CD4-positive, alpha-beta memory T cell (primary cell): Measurements from ENCODE around the gene C4BPA. TPM values are rescaled to one million over a fixed set of nuclear protein-coding genes. Genes with fewer than 3 reads are reported as not detected.

ENCODE experiments used
- CTCF ChIA-PET: fragments of 350-600 bp; sonication (Branson Sonifier 250); formaldehyde crosslinking; loops from one replicate; lab custom pipeline; 2021; ENCODE audit warnings: inconsistent platforms; ENCODE audit not compliant: partially characterized antibody; lab: Charles Lee
- POLR2A ChIA-PET: fragments of 350-600 bp; sonication (Branson Sonifier 250); formaldehyde crosslinking; loops from one replicate; lab custom pipeline; 2021; ENCODE audit not compliant: partially characterized antibody; lab: Charles Lee
- DNase-seq, 5 donors: peaks; one replicate each; pipeline versions ENCODE4 v3.0.0 to v3.0.0-alpha.2; 2020 to 2022; ENCODE audit warnings: mixed read lengths in 1 of 5
- H3K27ac ChIP-seq: one replicate; pipeline ENCODE4 v1.7.0; 2013; ENCODE audit warnings: low read depth, low read length
- H3K27me3 ChIP-seq: 2 replicates; pipeline ENCODE4 v1.7.0; 2013; ENCODE audit warnings: mild to moderate bottlenecking, low read length, moderate library complexity; ENCODE audit not compliant: insufficient read depth
- H3K36me3 ChIP-seq: 2 replicates; pipeline ENCODE4 v1.7.0; 2013; ENCODE audit warnings: mild to moderate bottlenecking, low read length, moderate library complexity; ENCODE audit not compliant: insufficient read depth
- H3K4me1 ChIP-seq: 2 replicates; pipeline ENCODE4 v1.7.0; 2013; ENCODE audit warnings: mild to moderate bottlenecking, low read length, moderate library complexity; ENCODE audit not compliant: insufficient read depth
- H3K4me3 ChIP-seq, 2 donors: one replicate each; pipeline ENCODE4 v1.7.0; 2013; ENCODE audit warnings: low read length in 2 of 2, mild to moderate bottlenecking in 1 of 2
- H3K9me3 ChIP-seq, 2 donors: one replicate each; pipeline ENCODE4 v1.7.0; 2013; ENCODE audit warnings: low read length in 2 of 2, control low read depth in 1 of 2; ENCODE audit not compliant: control insufficient read depth in 1 of 2
- H3K27ac Mint-ChIP-seq, 7 donors: one replicate each; pipeline ENCODE4 v1.8.0; 2020 to 2021; ENCODE audit warnings: mixed read lengths in 7 of 7, mild to moderate bottlenecking in 6 of 7, inconsistent platforms in 3 of 7, moderate library complexity in 3 of 7
- H3K27me3 Mint-ChIP-seq, 2 donors: one replicate each; pipeline ENCODE4 v1.8.0; 2020 to 2021; ENCODE audit warnings: mixed read lengths in 2 of 2
- H3K36me3 Mint-ChIP-seq, 2 donors: one replicate each; pipeline ENCODE4 v1.8.0; 2020 to 2021; ENCODE audit warnings: mixed read lengths in 2 of 2, inconsistent platforms in 1 of 2, mild to moderate bottlenecking in 1 of 2
- H3K4me1 Mint-ChIP-seq, 4 donors: one replicate each; pipeline ENCODE4 v1.8.0; 2020 to 2021; ENCODE audit warnings: mixed read lengths in 4 of 4, mild to moderate bottlenecking in 1 of 4
- H3K4me3 Mint-ChIP-seq, 8 donors: one replicate each; pipeline ENCODE4 v1.8.0; 2020 to 2021; ENCODE audit warnings: mixed read lengths in 8 of 8, mild to moderate bottlenecking in 7 of 8, moderate library complexity in 6 of 8, inconsistent platforms in 3 of 8
- H3K9me3 Mint-ChIP-seq, 8 donors: one replicate each; pipeline ENCODE4 v1.8.0; 2020 to 2021; ENCODE audit warnings: mixed read lengths in 8 of 8, mild to moderate bottlenecking in 5 of 8, inconsistent platforms in 3 of 8, moderate library complexity in 1 of 8
- intact Hi-C: fragments of 100-400 bp; cut with micrococcal nuclease; formaldehyde crosslinking; loops from one replicate; pipeline ENCODE4 v1.15.1; 2023
- polyA plus RNA-seq, 2 donors: library from polyadenylated mRNA; unstranded; fragments of 300-500 nt; fragmentation: Illumina TruSeq; gene quantifications; one replicate each; pipeline ENCODE4 v1.2.3, GENCODE V29; 2021
- total RNA-seq, 2 experiments: library from RNA; stranded (reverse); gene quantifications; one replicate each; pipeline ENCODE4 v1.2.3, GENCODE V29; 2021

The C4BPA gene
- total and polyA plus RNA-seq, 4 experiments from 2014 or later = not detected

DNA sequence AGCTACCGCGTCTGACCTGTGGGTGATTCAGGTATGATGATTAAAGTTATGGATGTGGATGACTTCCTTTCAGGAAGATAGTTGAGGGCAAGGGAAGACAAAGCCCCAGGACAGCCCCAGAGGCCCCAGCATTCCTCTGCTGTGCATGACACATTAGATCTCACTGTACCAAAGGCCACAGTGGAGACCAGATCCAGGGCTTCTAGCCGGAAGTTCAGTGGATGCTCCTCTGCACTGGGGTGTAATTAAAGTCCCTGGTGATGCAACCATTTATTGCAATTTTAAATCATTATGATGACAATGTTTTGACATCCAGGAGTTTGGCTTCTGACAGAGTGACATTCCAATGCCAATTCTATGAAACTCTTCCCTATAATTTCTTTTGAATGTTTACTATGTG is 5.0 kb downstream of the C4BPA start:
- Mint-ChIP-seq H3K9me3 (no peaks in the 10 kb centered on the region), H3K4me3 (no peak overlapping the region), H3K36me3 (no peaks in the 10 kb centered on the region), H3K4me1 (no peaks in the 10 kb centered on the region), H3K27ac (no peak overlapping the region), H3K27me3 (peaks cover 16 to 31% of the 10 kb centered on the region in 2 donors)
- Histone ChIP-seq H3K9me3 (no peaks in the 10 kb centered on the region), H3K27me3 (no peaks in the 10 kb centered on the region), H3K36me3 (no peaks in the 10 kb centered on the region), H3K27ac (no peak overlapping the region), H3K4me1 (no peaks in the 10 kb centered on the region), H3K4me3 (no peak overlapping the region)
- no peak for DNase-seq
- ChIA-PET POLR2A (no interaction called here), CTCF (no interaction called here)
- intact Hi-C loops = no loop called here

DNA sequence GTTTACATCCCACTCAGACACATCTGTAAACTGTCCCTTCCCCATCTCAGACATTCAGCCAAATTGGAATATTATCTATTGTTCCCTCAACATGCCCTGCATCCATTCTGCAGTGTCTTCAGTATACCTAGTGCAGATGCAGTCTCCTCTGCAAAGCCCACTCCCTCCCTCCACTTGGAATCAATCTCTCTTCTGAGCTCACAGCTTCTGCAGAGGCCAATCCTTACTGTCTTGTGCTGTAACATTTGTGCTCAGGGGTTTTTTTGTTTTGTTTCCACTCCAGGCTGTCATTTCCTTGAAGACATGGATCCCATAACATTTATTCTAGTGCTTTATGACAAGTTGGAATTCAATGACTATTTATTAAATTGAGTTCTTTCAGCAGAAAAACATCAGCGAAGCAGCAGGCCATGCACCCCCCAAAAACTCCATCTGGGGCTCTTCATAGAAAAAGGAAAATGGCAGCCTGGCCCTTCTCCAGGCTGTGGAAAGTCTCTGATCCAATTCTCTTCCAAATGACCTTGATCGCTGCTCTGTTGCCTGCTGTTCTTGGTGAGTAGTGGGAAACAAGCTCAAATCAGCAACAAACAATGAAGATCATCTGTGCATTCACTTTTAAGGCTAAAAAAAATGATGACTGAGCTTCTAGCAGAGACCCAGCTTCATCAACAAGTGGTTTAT is 8.7 kb downstream of the C4BPA start:
- H3K27me3 Mint-ChIP-seq = peaks cover 16 to 30% of the 10 kb centered on the region in 2 donors
- H3K27ac ChIP-seq = no peak overlapping the region
- CTCF ChIA-PET = no interaction called here
- POLR2A ChIA-PET = no interaction called here
- intact Hi-C loops = no loop called here
- H3K36me3 ChIP-seq = no peaks in the 10 kb centered on the region
- no peaks in the 10 kb centered on the region for H3K9me3 Mint-ChIP-seq
- no peak overlapping the region for H3K4me3 Mint-ChIP-seq
- DNase-seq = no peak
- H3K4me3 ChIP-seq = no peak overlapping the region
- no peaks in the 10 kb centered on the region for H3K27me3 ChIP-seq
- no peaks in the 10 kb centered on the region for H3K36me3 Mint-ChIP-seq
- H3K4me1 Mint-ChIP-seq = no peaks in the 10 kb centered on the region
- no peak overlapping the region for H3K27ac Mint-ChIP-seq
- H3K4me1 ChIP-seq = no peaks in the 10 kb centered on the region
- no peaks in the 10 kb centered on the region for H3K9me3 ChIP-seq

GRCh38 chr1:207115269-207115668 is 11.2 kb downstream of the C4BPA start:
- H3K4me3 ChIP-seq = no peak overlapping the region
- H3K4me1 ChIP-seq = no peaks in the 10 kb centered on the region
- POLR2A ChIA-PET = no interaction called here
- no peak overlapping the region for H3K4me3 Mint-ChIP-seq
- no peak overlapping the region for H3K27ac ChIP-seq
- no peaks in the 10 kb centered on the region for H3K36me3 Mint-ChIP-seq
- intact Hi-C loops = no loop called here
- DNase-seq = no peak
- H3K4me1 Mint-ChIP-seq = no peaks in the 10 kb centered on the region
- H3K9me3 Mint-ChIP-seq = no peaks in the 10 kb centered on the region
- no peaks in the 10 kb centered on the region for H3K9me3 ChIP-seq
- H3K36me3 ChIP-seq = no peaks in the 10 kb centered on the region
- peaks cover 5 to 21% of the 10 kb centered on the region in 2 donors for H3K27me3 Mint-ChIP-seq
- CTCF ChIA-PET = no interaction called here
- no peak overlapping the region for H3K27ac Mint-ChIP-seq
- H3K27me3 ChIP-seq = no peaks in the 10 kb centered on the region

DNA sequence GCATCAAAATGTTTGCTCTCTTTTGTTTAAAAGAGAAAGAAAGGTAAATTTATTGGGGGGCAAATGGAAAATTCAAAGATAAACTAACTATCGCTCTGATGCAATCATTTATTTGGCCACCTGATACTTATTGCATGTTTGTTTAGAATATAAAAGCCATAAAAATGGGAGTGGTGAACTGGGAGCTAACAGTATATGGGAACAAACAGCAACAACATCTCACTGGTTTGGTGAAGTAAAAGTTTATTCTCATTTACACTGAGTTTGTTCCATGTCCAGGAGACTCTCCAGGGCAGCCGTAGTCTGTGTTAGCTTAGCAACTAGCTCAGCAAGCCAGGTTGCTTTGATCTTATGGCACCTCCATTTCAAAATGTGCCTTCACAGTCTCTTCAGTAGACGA is 20.4 kb downstream of the C4BPA start:
- H3K4me1 ChIP-seq = no peaks in the 10 kb centered on the region
- no peak overlapping the region for H3K27ac ChIP-seq
- no peak overlapping the region for H3K4me3 ChIP-seq
- ChIA-PET POLR2A (no interaction called here), CTCF (no interaction called here)
- Mint-ChIP-seq H3K27me3 (peaks cover 13 to 14% of the 10 kb centered on the region in 2 donors), H3K4me1 (no peaks in the 10 kb centered on the region), H3K27ac (no peak overlapping the region), H3K4me3 (no peak overlapping the region), H3K9me3 (peaks cover 3 to 36% (median 26%) of the 10 kb centered on the region in 8 donors), H3K36me3 (peaks cover 0 to 9% of the 10 kb centered on the region in 2 donors)
- H3K27me3 ChIP-seq = no peaks in the 10 kb centered on the region
- DNase-seq = no peak
- intact Hi-C loops = no loop called here
- no peaks in the 10 kb centered on the region for H3K36me3 ChIP-seq
- H3K9me3 ChIP-seq = peaks cover 0 to 10% of the 10 kb centered on the region in 2 donors

DNA sequence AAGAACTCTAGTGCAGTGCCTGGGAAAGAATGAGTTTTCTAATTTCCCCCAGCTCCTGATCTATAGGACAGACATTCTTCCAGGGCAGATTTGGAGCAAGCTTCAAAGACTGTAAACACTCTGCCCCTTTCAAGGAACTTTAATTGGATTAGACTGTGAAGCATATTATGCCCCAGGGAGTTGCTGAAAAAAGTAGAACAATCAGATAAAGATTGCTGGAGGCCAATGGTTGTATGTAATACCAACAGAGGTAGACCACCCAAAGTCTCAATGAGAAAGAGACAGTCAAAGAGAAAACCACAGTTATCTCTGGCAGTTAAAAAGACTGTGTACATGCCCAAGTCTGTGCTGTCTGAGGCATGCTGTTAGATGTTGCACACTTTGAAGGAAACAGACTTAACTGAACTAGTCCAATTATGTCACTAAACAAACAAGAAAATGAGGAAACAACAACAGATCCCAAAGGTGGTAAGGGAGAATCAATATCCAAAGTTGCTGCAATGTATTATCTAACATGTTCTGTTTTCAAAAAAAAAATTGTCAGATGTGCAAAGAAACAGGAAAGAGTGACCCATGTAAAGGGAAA is 24.4 kb downstream of the C4BPA start:
- ChIA-PET POLR2A (no interaction called here), CTCF (interaction anchor here (0.9 kb wide), 1 partner anchor 278 kb away, joined by 3 read pairs; no protein-coding TSS in a partner anchor)
- Histone ChIP-seq H3K27ac (no peak overlapping the region), H3K4me3 (no peak overlapping the region), H3K27me3 (no peaks in the 10 kb centered on the region), H3K4me1 (no peaks in the 10 kb centered on the region), H3K36me3 (no peaks in the 10 kb centered on the region), H3K9me3 (peaks cover 0 to 10% of the 10 kb centered on the region in 2 donors)
- intact Hi-C loops = no loop called here
- no peak overlapping the region for H3K27ac Mint-ChIP-seq
- no peak overlapping the region for H3K4me3 Mint-ChIP-seq
- peaks cover 0 to 9% of the 10 kb centered on the region in 2 donors for H3K36me3 Mint-ChIP-seq
- H3K27me3 Mint-ChIP-seq = peaks cover 10 to 11% of the 10 kb centered on the region in 2 donors
- H3K4me1 Mint-ChIP-seq = no peaks in the 10 kb centered on the region
- H3K9me3 Mint-ChIP-seq = peaks cover 3 to 52% (median 40%) of the 10 kb centered on the region in 8 donors
- no peak for DNase-seq

GRCh38 chr1:207129053-207129452 is 25.0 kb downstream of the C4BPA start:
- Histone ChIP-seq H3K27ac (no peak overlapping the region), H3K4me3 (no peak overlapping the region), H3K4me1 (no peaks in the 10 kb centered on the region), H3K36me3 (no peaks in the 10 kb centered on the region), H3K9me3 (peaks cover 0 to 10% of the 10 kb centered on the region in 2 donors), H3K27me3 (no peaks in the 10 kb centered on the region)
- DNase-seq = no peak
- ChIA-PET CTCF (no interaction called here), POLR2A (no interaction called here)
- no peak overlapping the region for H3K27ac Mint-ChIP-seq
- intact Hi-C loops = no loop called here
- peaks cover 0 to 8% of the 10 kb centered on the region in 2 donors for H3K36me3 Mint-ChIP-seq
- H3K27me3 Mint-ChIP-seq = peaks cover 8 to 10% of the 10 kb centered on the region in 2 donors
- H3K4me1 Mint-ChIP-seq = no peaks in the 10 kb centered on the region
- no peak overlapping the region for H3K4me3 Mint-ChIP-seq
- peaks cover 3 to 52% (median 40%) of the 10 kb centered on the region in 8 donors for H3K9me3 Mint-ChIP-seq

DNA sequence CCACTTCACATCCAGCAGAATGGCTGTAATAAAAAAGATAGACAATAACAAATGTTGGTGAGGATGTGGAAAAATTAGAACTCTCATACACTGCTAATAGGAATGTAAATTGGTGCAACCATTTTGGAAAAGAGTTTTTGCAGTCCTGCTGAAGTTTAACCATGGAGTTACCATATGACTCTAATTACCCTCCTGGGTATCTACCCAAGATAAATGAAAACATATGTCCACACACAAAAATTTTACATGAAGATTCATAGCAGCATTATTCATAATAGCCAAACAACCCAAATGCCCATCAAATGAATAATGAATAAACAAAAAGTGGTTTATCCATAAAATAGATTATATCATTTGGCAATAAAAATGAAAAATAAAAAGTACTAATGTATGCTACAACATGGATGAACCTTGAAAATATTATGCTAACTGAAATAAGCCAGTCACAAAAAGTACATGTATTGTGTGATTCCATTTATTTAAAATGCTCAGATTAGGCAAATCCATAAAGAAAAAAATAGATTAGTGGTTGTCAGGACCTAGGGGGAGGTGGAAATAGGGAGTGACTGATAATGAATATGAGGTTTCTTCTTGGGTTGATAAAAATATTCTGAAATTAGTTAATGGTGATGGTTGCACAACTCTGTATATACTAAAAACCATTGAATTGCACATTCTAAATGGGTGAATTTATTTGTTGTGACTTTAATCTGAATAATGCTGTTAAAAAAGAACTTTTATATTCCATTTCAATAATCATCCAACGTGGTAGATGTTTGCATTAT is 26.4 kb downstream of the C4BPA start:
- Histone ChIP-seq H3K27ac (no peak overlapping the region), H3K36me3 (no peaks in the 10 kb centered on the region), H3K4me1 (no peaks in the 10 kb centered on the region), H3K9me3 (peaks cover 0 to 10% of the 10 kb centered on the region in 2 donors), H3K27me3 (no peaks in the 10 kb centered on the region), H3K4me3 (no peak overlapping the region)
- CTCF ChIA-PET = no interaction called here
- POLR2A ChIA-PET = no interaction called here
- H3K27me3 Mint-ChIP-seq = peaks cover under 1 to 4% of the 10 kb centered on the region in 2 donors
- peaks cover 0 to 5% of the 10 kb centered on the region in 2 donors for H3K36me3 Mint-ChIP-seq
- intact Hi-C loops = no loop called here
- no peak for DNase-seq
- no peak overlapping the region for H3K27ac Mint-ChIP-seq
- H3K9me3 Mint-ChIP-seq = peaks cover 3 to 47% (median 38%) of the 10 kb centered on the region in 8 donors
- no peak overlapping the region for H3K4me3 Mint-ChIP-seq
- H3K4me1 Mint-ChIP-seq = no peaks in the 10 kb centered on the region
